ENCODE results near the gene UBE2S. TPM values are rescaled to one million over a fixed set of nuclear protein-coding genes. Genes with fewer than 3 reads are reported as not detected.

UBE2S gene
- total RNA-seq, 1 donor from 2014 or later = 53.4 TPM

DNA sequence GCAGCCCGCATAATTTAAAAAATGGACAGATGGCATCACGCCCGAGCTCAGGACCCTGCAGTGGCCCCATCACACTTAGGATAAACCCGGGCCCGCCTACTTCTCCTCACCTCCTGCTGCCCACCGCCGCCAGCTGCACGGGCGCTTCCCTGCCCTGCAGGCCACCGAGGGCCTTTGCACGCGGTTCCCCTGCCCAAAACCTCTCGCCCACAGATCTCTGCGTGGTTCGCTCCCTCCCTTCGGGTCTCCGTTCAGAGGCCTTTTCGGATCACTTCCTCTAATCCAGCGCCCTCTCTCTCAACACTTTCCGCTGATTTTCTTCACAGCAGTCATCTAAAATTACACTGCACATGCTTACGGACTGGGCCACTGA lies 33.7 kb upstream of the UBE2S start:
- Histone ChIP-seq H3K36me3 (ENCODE audit: control insufficient read depth, insufficient read depth, low read length) (no peaks in the 10 kb centered on the region), H3K27me3 (ENCODE audit: control insufficient read depth, insufficient read depth, low read length) (peaks cover 65% of the 10 kb centered on the region), H3K4me3 (ENCODE audit: low read depth, low read length) (no peak overlapping the region)
- TF ChIP-seq, protein P1, sequence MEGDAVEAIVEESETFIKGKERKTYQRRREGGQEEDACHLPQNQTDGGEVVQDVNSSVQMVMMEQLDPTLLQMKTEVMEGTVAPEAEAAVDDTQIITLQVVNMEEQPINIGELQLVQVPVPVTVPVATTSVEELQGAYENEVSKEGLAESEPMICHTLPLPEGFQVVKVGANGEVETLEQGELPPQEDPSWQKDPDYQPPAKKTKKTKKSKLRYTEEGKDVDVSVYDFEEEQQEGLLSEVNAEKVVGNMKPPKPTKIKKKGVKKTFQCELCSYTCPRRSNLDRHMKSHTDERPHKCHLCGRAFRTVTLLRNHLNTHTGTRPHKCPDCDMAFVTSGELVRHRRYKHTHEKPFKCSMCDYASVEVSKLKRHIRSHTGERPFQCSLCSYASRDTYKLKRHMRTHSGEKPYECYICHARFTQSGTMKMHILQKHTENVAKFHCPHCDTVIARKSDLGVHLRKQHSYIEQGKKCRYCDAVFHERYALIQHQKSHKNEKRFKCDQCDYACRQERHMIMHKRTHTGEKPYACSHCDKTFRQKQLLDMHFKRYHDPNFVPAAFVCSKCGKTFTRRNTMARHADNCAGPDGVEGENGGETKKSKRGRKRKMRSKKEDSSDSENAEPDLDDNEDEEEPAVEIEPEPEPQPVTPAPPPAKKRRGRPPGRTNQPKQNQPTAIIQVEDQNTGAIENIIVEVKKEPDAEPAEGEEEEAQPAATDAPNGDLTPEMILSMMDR (IDR thresholded peaks at IDR 0.05; ENCODE audit: insufficient read depth, low read length, poor library complexity, severe bottlenecking) = no peak
- DNase-seq (ENCODE audit: low read depth) = no peak

- peaks cover 62% of the 10 kb centered on the region for H3K27me3 ChIP-seq (ENCODE audit: control insufficient read depth, insufficient read depth, low read length)
- no peak for DNase-seq (ENCODE audit: low read depth)
Observed at GRCh38 chr19:55440411-55441105, 33.0 kb upstream of the UBE2S start.

DNA sequence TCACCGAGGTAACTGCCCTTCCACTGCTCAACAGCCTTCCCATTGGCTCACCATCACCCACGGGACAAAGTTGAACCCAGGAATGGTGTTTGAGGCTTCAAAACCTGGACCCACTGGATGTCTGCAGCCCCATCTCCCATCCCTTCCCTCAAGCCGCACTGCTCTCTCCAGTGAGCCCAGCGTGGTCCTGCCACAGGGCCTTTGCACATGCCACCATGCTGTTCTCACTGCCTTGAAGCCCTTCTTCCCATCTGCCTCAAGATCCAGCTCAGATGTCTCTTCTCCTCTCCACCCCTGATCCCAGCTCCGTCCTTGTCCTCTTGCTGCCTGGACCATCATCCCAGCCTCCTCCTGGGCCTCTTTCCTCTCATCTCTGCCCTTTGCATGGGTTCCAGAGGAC lies 31.5 kb upstream of the UBE2S start:
- TF ChIP-seq, protein P1 (IDR thresholded peaks at IDR 0.05; ENCODE audit: insufficient read depth, low read length, poor library complexity, severe bottlenecking) = no peak
- H3K4me3 ChIP-seq (ENCODE audit: low read depth, low read length) = no peak overlapping the region
- no peak for DNase-seq (ENCODE audit: low read depth)
- H3K36me3 ChIP-seq (ENCODE audit: control insufficient read depth, insufficient read depth, low read length) = no peaks in the 10 kb centered on the region
- peaks cover 56% of the 10 kb centered on the region for H3K27me3 ChIP-seq (ENCODE audit: control insufficient read depth, insufficient read depth, low read length)

More at GRCh38 chr19:55440411-55441105, 33.0 kb upstream of the UBE2S start:
- no peak overlapping the region for H3K4me3 ChIP-seq (ENCODE audit: low read depth, low read length)
- H3K36me3 ChIP-seq (ENCODE audit: control insufficient read depth, insufficient read depth, low read length) = no peaks in the 10 kb centered on the region
- TF ChIP-seq, protein P1 (IDR thresholded peaks at IDR 0.05; ENCODE audit: insufficient read depth, low read length, poor library complexity, severe bottlenecking) = no peak

DNA sequence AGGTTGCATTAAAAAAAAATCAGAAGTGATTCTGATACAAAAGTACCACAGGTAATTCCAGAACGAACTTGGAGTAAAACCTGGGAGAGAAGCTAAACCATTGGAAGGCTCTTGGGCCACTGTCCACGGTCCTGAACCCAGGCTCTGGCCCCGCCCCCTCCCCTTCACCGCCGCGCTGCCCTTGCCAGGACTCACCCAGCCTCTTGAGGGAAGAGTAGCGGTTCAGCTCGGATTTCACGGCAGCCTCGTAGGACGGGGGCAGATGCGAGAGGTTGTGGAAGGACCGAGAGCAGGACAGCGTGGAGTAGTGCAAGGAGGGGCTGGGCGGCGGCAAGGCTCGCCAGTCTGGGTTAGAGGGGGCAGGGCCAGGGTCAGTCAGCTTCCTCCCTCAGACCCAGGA lies 29.8 kb upstream of the UBE2S start:
- Histone ChIP-seq H3K27me3 (ENCODE audit: control insufficient read depth, insufficient read depth, low read length) (peaks cover 56% of the 10 kb centered on the region), H3K36me3 (ENCODE audit: control insufficient read depth, insufficient read depth, low read length) (no peaks in the 10 kb centered on the region), H3K4me3 (ENCODE audit: low read depth, low read length) (no peak overlapping the region)
- DNase-seq (ENCODE audit: low read depth) = no peak
- TF ChIP-seq, protein P1 (IDR thresholded peaks at IDR 0.05; ENCODE audit: insufficient read depth, low read length, poor library complexity, severe bottlenecking) = no peak

- H3K27me3 ChIP-seq (ENCODE audit: control insufficient read depth, insufficient read depth, low read length) = peaks cover 59% of the 10 kb centered on the region
- TF ChIP-seq, protein P1 (IDR thresholded peaks at IDR 0.05; ENCODE audit: insufficient read depth, low read length, poor library complexity, severe bottlenecking) = no peak
- no peak for DNase-seq (ENCODE audit: low read depth)
- H3K36me3 ChIP-seq (ENCODE audit: control insufficient read depth, insufficient read depth, low read length) = no peaks in the 10 kb centered on the region
- no peak overlapping the region for H3K4me3 ChIP-seq (ENCODE audit: low read depth, low read length)
Observed at GRCh38 chr19:55436847-55437246, 29.3 kb upstream of the UBE2S start.

- Histone ChIP-seq H3K27me3 (ENCODE audit: control insufficient read depth, insufficient read depth, low read length) (peaks cover 44% of the 10 kb centered on the region), H3K36me3 (ENCODE audit: control insufficient read depth, insufficient read depth, low read length) (no peaks in the 10 kb centered on the region), H3K4me3 (ENCODE audit: low read depth, low read length) (no peak overlapping the region)
- TF ChIP-seq, protein P1 (IDR thresholded peaks at IDR 0.05; ENCODE audit: insufficient read depth, low read length, poor library complexity, severe bottlenecking) = no peak
- DNase-seq (ENCODE audit: low read depth) = no peak
Observed at GRCh38 chr19:55435020-55435419, 27.4 kb upstream of the UBE2S start.
